Stomach smooth muscle (tissue), 2 donors: ENCODE results near the gene AP5S1.

Experiments
- H3K27ac ChIP-seq: one replicate; pipeline ENCODE4 v1.7.0; 2013; ENCODE audit warnings: mild to moderate bottlenecking, low read length, inconsistent platforms
- H3K27me3 ChIP-seq, 2 donors: one replicate each; pipeline ENCODE4 v1.7.0; 2013; ENCODE audit warnings: low read length in 2 of 2; ENCODE audit not compliant: insufficient read depth in 2 of 2, control insufficient read depth in 1 of 2
- H3K36me3 ChIP-seq, 2 donors: one replicate each; pipeline ENCODE4 v1.7.0; 2013; ENCODE audit warnings: low read length in 2 of 2; ENCODE audit not compliant: control insufficient read depth in 2 of 2, insufficient read depth in 2 of 2
- H3K4me1 ChIP-seq: one replicate; pipeline ENCODE4 v1.7.0; 2013; ENCODE audit warnings: low read length; ENCODE audit not compliant: control insufficient read depth, insufficient read depth
- H3K4me3 ChIP-seq, 2 donors: one replicate each; pipeline ENCODE4 v1.7.0; 2013; ENCODE audit warnings: low read length in 2 of 2
- H3K9ac ChIP-seq, 2 donors: one replicate each; pipeline ENCODE4 v1.7.0; 2013; ENCODE audit warnings: low read length in 2 of 2, mild to moderate bottlenecking in 1 of 2
- H3K9me3 ChIP-seq, 2 donors: one replicate each; pipeline ENCODE4 v1.7.0; 2013; ENCODE audit warnings: low read length in 2 of 2; ENCODE audit not compliant: control insufficient read depth in 2 of 2
- donor health status: healthy.
- donor health status: Pancreatic carcinoma.

Gene AP5S1

GRCh38 chr20:3846740-3847428, 26.5 kb downstream of the AP5S1 start, which contains the start of gene MAVS:
TSS of gene MAVS (plus strand) at chr20:3846834. CDS start at chr20:3854625, 7,791 bp downstream.
- peaks cover 13% of the 10 kb centered on the region for H3K4me1 ChIP-seq
- no peaks in the 10 kb centered on the region for H3K36me3 ChIP-seq
- peak within 1 kb of the TSS; percentile 93 to 94 for H3K4me3 ChIP-seq
- no peaks in the 10 kb centered on the region for H3K9me3 ChIP-seq
- H3K27ac ChIP-seq: peak within 1 kb of the TSS; percentile 86
- no peaks in the 10 kb centered on the region for H3K27me3 ChIP-seq
- H3K9ac ChIP-seq: peak within 1 kb of the TSS; percentile 96 to 98

GRCh38 chr20:3847429-3847940, 27.1 kb downstream of the AP5S1 start:
- H3K4me1 ChIP-seq: peaks cover 13% of the 10 kb centered on the region

GRCh38 chr20:3848565-3848964, 28.2 kb downstream of the AP5S1 start:
- Histone ChIP-seq H3K9ac (peak overlapping the region in 1 of 2 donors; percentile 21), H3K27me3 (no peaks in the 10 kb centered on the region), H3K4me1 (peaks cover 13% of the 10 kb centered on the region), H3K4me3 (no peak overlapping the region), H3K36me3 (no peaks in the 10 kb centered on the region), H3K9me3 (no peaks in the 10 kb centered on the region), H3K27ac (no peak overlapping the region)

More at GRCh38 chr20:3847429-3847940, 27.1 kb downstream of the AP5S1 start:
- Histone ChIP-seq H3K27ac (peak overlapping the region; percentile 86), H3K9me3 (no peaks in the 10 kb centered on the region), H3K27me3 (no peaks in the 10 kb centered on the region), H3K4me3 (peak overlapping the region; percentile 93 to 94), H3K9ac (peak overlapping the region; percentile 90 to 98), H3K36me3 (no peaks in the 10 kb centered on the region)

- Histone ChIP-seq H3K36me3 (peaks cover 13 to 18% of the 10 kb centered on the region in 2 donors), H3K4me3 (no peak overlapping the region), H3K27me3 (no peaks in the 10 kb centered on the region), H3K27ac (no peak overlapping the region), H3K9ac (no peak overlapping the region), H3K9me3 (no peaks in the 10 kb centered on the region), H3K4me1 (peaks cover 3% of the 10 kb centered on the region)
These were observed 34.1 kb downstream of the AP5S1 start for GRCh38 chr20:3854462-3854871.

- Histone ChIP-seq H3K9ac (no peak overlapping the region), H3K27me3 (no peaks in the 10 kb centered on the region), H3K27ac (no peak overlapping the region), H3K4me3 (no peak overlapping the region), H3K9me3 (peaks cover 0 to 4% of the 10 kb centered on the region in 2 donors), H3K36me3 (peaks cover 26 to 32% of the 10 kb centered on the region in 2 donors), H3K4me1 (peaks cover 3% of the 10 kb centered on the region)
These were observed 37.1 kb downstream of the AP5S1 start for GRCh38 chr20:3857405-3857804.

GRCh38 chr20:3858689-3859088, 38.3 kb downstream of the AP5S1 start:
- Histone ChIP-seq H3K4me1 (peaks cover 3% of the 10 kb centered on the region), H3K9me3 (peaks cover 0 to 4% of the 10 kb centered on the region in 2 donors), H3K9ac (no peak overlapping the region), H3K4me3 (no peak overlapping the region), H3K27ac (no peak overlapping the region), H3K36me3 (peaks cover 39 to 44% of the 10 kb centered on the region in 2 donors), H3K27me3 (no peaks in the 10 kb centered on the region)

GRCh38 chr20:3861191-3861590, 40.8 kb downstream of the AP5S1 start:
- Histone ChIP-seq H3K9ac (no peak overlapping the region), H3K27me3 (no peaks in the 10 kb centered on the region), H3K9me3 (peaks cover 0 to 4% of the 10 kb centered on the region in 2 donors), H3K4me1 (no peaks in the 10 kb centered on the region), H3K4me3 (no peak overlapping the region), H3K36me3 (peaks cover 56 to 59% of the 10 kb centered on the region in 2 donors), H3K27ac (no peak overlapping the region)

GRCh38 chr20:3862333-3862732, 42.0 kb downstream of the AP5S1 start:
- peaks cover 2% of the 10 kb centered on the region for H3K4me1 ChIP-seq
- peaks cover 60 to 64% of the 10 kb centered on the region in 2 donors for H3K36me3 ChIP-seq
- H3K4me3 ChIP-seq: no peak overlapping the region
- H3K27ac ChIP-seq: no peak overlapping the region
- H3K9me3 ChIP-seq: peaks cover 0 to 4% of the 10 kb centered on the region in 2 donors
- no peaks in the 10 kb centered on the region for H3K27me3 ChIP-seq
- H3K9ac ChIP-seq: no peak overlapping the region

GRCh38 chr20:3863317-3863716, 43.0 kb downstream of the AP5S1 start:
- Histone ChIP-seq H3K27ac (no peak overlapping the region), H3K4me3 (no peak overlapping the region), H3K4me1 (peaks cover 2% of the 10 kb centered on the region), H3K27me3 (no peaks in the 10 kb centered on the region), H3K9ac (no peak overlapping the region), H3K9me3 (peaks cover 0 to 4% of the 10 kb centered on the region in 2 donors), H3K36me3 (peaks cover 52 to 58% of the 10 kb centered on the region in 2 donors)

- H3K27ac ChIP-seq: no peak overlapping the region
- peaks cover 52 to 58% of the 10 kb centered on the region in 2 donors for H3K36me3 ChIP-seq
- no peak overlapping the region for H3K4me3 ChIP-seq
- peaks cover 0 to 4% of the 10 kb centered on the region in 2 donors for H3K9me3 ChIP-seq
- peaks cover 2% of the 10 kb centered on the region for H3K4me1 ChIP-seq
- H3K9ac ChIP-seq: no peak overlapping the region
- H3K27me3 ChIP-seq: no peaks in the 10 kb centered on the region
These were observed 44.2 kb downstream of the AP5S1 start for GRCh38 chr20:3864518-3864917.
